Upper lobe of left lung (tissue), 6 donors: ENCODE results near the gene GTF2A2. TPM values are rescaled to one million over a fixed set of nuclear protein-coding genes. Genes with fewer than 3 reads are reported as not detected.
A peak's percentile ranks its signal among the peaks of the same experiment; 100 is the strongest.

Experiments used
- ATAC-seq, 2 donors: fragments of 200-7000 bp; cut with Tn5 transposase; one replicate each; pipeline ENCODE4 v1.9.1; 2022; ENCODE audit warnings: mild to moderate bottlenecking in 2 of 2, moderate library complexity in 2 of 2; ENCODE audit not compliant: low FRiP score in 2 of 2
- DNase-seq, 2 donors: peaks; one replicate each; pipeline ENCODE4 v3.0.0-alpha.2; 2019 to 2020
- H3K27ac ChIP-seq, 4 donors: fragments of 200-600 bp; sonication (generic); one replicate each; pipeline ENCODE4 v1.5.1; 2016 to 2019
- H3K27me3 ChIP-seq, 4 donors: fragments of 200-600 bp; sonication (generic); one replicate each; pipeline ENCODE4 v1.5.1; 2017 to 2019
- H3K36me3 ChIP-seq, 4 donors: fragments of 200-600 bp; sonication (generic); one replicate each; pipeline ENCODE4 v1.5.1; 2016 to 2019
- H3K4me1 ChIP-seq, 4 donors: fragments of 200-600 bp; sonication (generic); one replicate each; pipeline ENCODE4 v1.5.1; 2018 to 2019
- H3K4me3 ChIP-seq, 4 donors: fragments of 200-600 bp; sonication (generic); one replicate each; pipeline ENCODE4 v1.5.1; 2017 to 2019; ENCODE audit warnings: mild to moderate bottlenecking in 2 of 4, moderate library complexity in 1 of 4
- H3K9me3 ChIP-seq, 4 donors: fragments of 200-600 bp; sonication (generic); one replicate each; pipeline ENCODE4 v1.5.1; 2018 to 2019
- EP300 ChIP-seq, 4 donors: sonication (generic); formaldehyde crosslinking; IDR thresholded peaks; one replicate each; pipeline ENCODE4 v1.5.1; 2017; ENCODE audit warnings: antibody characterized with exemption in 4 of 4, control low read depth in 2 of 4
- POLR2A ChIP-seq, 4 donors: fragments of 450-650 bp; IDR thresholded peaks; one replicate each; pipeline ENCODE4 v1.5.1; 2016 to 2017; ENCODE audit warnings: antibody characterized with exemption in 4 of 4, mild to moderate bottlenecking in 2 of 4
- POLR2AphosphoS5 ChIP-seq, 2 donors: sonication (generic); formaldehyde crosslinking; IDR thresholded peaks; one replicate each; pipeline ENCODE4 v1.5.1; 2017; ENCODE audit warnings: antibody characterized with exemption in 2 of 2
- WGBS, 2 donors: methylation state at CpG; one replicate each; pipeline ENCODE4 v1.1.5; 2017 to 2018; 5-methylcytosine and 5-hydroxymethylcytosine counted together
- total RNA-seq, 6 donors: library from RNA; depleted of rRNA in 4 of 6; stranded (reverse); fragments of >200 nt in 4 of 6; gene quantifications; one replicate each; pipeline versions ENCODE4 v1.1.0 to v1.2.1, GENCODE V29; 2016 to 2021
- TF ChIP-seq, protein P1 (sequence below), 6 experiments: fragments of 450-650 bp in 4 of 6; fragments of 200-600 bp in 2 of 6; sonication (generic) in 2 of 6; IDR thresholded peaks; one replicate each; pipeline ENCODE4 v1.5.1; 2016 to 2019; ENCODE audit warnings: antibody characterized with exemption in 6 of 6
- donor health status: DM: no; HTN: no; CAD: no; lungs with moderate emphysema.
- donor health status: DM: no; HTN: yes; CAD: no; lungs with severe emphysema.

GTF2A2 gene
- total RNA-seq, 6 donors from 2014 or later: 5.5 to 80.1 (median 30.2) TPM

DNA sequence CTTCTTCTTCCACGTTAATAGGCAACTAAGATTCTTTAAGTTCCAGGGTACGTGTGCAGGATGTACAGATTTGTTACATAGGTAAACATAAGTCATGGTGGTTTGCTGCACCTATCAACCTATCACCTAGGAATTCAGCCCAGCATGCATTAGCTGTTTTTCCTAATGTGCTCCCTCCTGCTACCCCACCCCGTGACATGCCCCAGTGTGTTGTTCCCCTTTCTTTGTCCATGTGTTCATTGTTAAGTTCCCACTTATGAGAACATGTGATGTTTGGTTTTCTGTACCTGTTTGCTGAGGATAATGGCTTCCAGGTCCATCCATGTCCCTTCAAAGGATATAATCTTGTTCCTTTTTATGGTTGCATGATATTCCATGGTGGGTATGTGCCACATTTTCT is 21.1 kb downstream of the GTF2A2 start:
- H3K4me1 ChIP-seq: no peaks in the 10 kb centered on the region
- TF ChIP-seq, protein P1, sequence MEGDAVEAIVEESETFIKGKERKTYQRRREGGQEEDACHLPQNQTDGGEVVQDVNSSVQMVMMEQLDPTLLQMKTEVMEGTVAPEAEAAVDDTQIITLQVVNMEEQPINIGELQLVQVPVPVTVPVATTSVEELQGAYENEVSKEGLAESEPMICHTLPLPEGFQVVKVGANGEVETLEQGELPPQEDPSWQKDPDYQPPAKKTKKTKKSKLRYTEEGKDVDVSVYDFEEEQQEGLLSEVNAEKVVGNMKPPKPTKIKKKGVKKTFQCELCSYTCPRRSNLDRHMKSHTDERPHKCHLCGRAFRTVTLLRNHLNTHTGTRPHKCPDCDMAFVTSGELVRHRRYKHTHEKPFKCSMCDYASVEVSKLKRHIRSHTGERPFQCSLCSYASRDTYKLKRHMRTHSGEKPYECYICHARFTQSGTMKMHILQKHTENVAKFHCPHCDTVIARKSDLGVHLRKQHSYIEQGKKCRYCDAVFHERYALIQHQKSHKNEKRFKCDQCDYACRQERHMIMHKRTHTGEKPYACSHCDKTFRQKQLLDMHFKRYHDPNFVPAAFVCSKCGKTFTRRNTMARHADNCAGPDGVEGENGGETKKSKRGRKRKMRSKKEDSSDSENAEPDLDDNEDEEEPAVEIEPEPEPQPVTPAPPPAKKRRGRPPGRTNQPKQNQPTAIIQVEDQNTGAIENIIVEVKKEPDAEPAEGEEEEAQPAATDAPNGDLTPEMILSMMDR (IDR thresholded peaks at IDR 0.05): no peak
- TF ChIP-seq EP300 (IDR thresholded peaks at IDR 0.05) (no peak), POLR2A (IDR thresholded peaks at IDR 0.05) (no peak), POLR2AphosphoS5 (IDR thresholded peaks at IDR 0.05) (no peak)
- H3K36me3 ChIP-seq: peaks cover 0 to 26% (median 6%) of the 10 kb centered on the region in 4 donors
- no peaks in the 10 kb centered on the region for H3K27me3 ChIP-seq
- no peak for ATAC-seq
- no peak overlapping the region for H3K4me3 ChIP-seq
- H3K9me3 ChIP-seq: no peaks in the 10 kb centered on the region
- no peak for DNase-seq
- H3K27ac ChIP-seq: no peak overlapping the region
- WGBS, 2 donors: 84 to 94% methylated on average over 3 of the region's 3 CpGs

DNA sequence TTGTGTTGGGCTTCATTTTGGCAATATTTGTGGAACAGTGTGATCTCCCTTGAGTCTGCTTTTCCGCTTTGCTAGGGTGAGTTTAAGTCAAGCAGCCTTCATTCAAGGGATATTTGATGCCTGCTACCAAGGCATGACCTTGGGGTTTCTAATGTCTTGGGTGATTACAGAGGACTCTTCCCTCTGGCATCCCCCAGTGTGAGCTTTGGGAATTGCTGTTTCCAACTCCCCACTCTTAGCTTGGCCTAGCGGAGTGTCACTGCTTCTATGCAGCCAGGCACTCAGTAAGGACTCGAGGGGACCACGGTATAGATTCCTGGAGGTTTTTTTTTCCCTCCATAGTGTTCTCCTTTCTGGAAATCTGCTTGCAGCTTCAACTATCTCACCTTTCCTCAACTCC is 24.6 kb downstream of the GTF2A2 start:
- Histone ChIP-seq H3K9me3 (no peaks in the 10 kb centered on the region), H3K4me1 (no peaks in the 10 kb centered on the region), H3K27ac (no peak overlapping the region), H3K36me3 (peaks cover 0 to 6% (median 0%) of the 10 kb centered on the region in 4 donors), H3K27me3 (no peaks in the 10 kb centered on the region), H3K4me3 (no peak overlapping the region)
- TF ChIP-seq POLR2AphosphoS5 (IDR thresholded peaks at IDR 0.05) (no peak), POLR2A (IDR thresholded peaks at IDR 0.05) (no peak), EP300 (IDR thresholded peaks at IDR 0.05) (no peak)
- TF ChIP-seq, protein P1 (IDR thresholded peaks at IDR 0.05): no peak
- DNase-seq: no peak
- 66 to 67% methylated on average over 4 of the region's 4 CpGs for WGBS, 2 donors
- ATAC-seq: no peak

DNA sequence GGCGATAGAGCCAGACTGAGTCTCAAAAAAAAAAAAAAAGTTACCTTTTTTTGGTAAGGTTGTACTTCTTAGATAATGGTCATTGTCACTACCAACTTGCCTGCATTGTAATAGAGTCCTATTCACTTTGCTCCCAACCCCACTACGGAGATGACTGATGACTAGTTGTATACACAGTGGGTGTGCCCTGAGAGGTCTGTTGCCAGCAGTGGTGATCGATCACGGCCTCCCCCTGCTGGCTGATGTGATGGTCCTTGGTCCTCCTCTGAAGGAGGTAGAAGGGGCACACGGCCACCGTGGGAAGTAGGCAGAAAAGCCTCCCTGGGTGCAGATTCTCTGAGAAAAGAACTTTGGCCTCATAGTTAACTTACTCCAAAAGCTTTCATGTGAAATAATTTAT is 35.0 kb downstream of the GTF2A2 start:
- no peaks in the 10 kb centered on the region for H3K9me3 ChIP-seq
- TF ChIP-seq EP300 (IDR thresholded peaks at IDR 0.05): no peak
- TF ChIP-seq, protein P1 (IDR thresholded peaks at IDR 0.05): no peak
- TF ChIP-seq POLR2AphosphoS5 (IDR thresholded peaks at IDR 0.05): no peak
- TF ChIP-seq POLR2A (IDR thresholded peaks at IDR 0.05): no peak
- ATAC-seq: peak in 1 of 2 donors; percentile 66

DNA sequence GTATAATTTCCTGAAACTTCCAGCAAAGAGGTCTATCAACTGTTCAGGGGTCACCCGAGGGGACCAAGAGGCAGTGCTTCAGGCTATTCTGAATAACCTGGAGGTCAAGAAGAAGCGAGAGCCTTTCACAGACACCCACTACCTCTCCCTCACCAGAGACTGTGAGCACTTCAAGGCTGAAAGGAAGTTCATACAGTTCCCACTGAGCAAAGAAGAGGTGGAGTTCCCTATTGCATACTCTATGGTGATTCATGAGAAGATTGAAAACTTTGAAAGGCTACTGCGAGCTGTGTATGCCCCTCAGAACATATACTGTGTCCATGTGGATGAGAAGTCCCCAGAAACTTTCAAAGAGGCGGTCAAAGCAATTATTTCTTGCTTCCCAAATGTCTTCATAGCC is 38.9 kb downstream of the GTF2A2 start:
- no peaks in the 10 kb centered on the region for H3K9me3 ChIP-seq
- no peaks in the 10 kb centered on the region for H3K27me3 ChIP-seq
- DNase-seq (no peak), ATAC-seq (no peak)
- TF ChIP-seq POLR2AphosphoS5 (IDR thresholded peaks at IDR 0.05) (no peak), EP300 (IDR thresholded peaks at IDR 0.05) (no peak), POLR2A (IDR thresholded peaks at IDR 0.05) (no peak)
- TF ChIP-seq, protein P1 (IDR thresholded peaks at IDR 0.05): no peak
- no peaks in the 10 kb centered on the region for H3K36me3 ChIP-seq
- H3K27ac ChIP-seq: no peak overlapping the region
- 94 to 99% methylated on average over 4 of the region's 4 CpGs for WGBS, 2 donors
- H3K4me3 ChIP-seq: no peak overlapping the region
- H3K4me1 ChIP-seq: no peaks in the 10 kb centered on the region

More for the DNA sequence above, 35.0 kb downstream of the GTF2A2 start:
- H3K4me1 ChIP-seq: no peaks in the 10 kb centered on the region
- no peaks in the 10 kb centered on the region for H3K36me3 ChIP-seq
- no peak overlapping the region for H3K4me3 ChIP-seq
- DNase-seq: peak in 1 of 2 donors; percentile 31
- 22 to 24% methylated on average over 6 of the region's 6 CpGs for whole genome bisulfite sequencing, 2 donors
- no peaks in the 10 kb centered on the region for H3K27me3 ChIP-seq
- no peak overlapping the region for H3K27ac ChIP-seq

DNA sequence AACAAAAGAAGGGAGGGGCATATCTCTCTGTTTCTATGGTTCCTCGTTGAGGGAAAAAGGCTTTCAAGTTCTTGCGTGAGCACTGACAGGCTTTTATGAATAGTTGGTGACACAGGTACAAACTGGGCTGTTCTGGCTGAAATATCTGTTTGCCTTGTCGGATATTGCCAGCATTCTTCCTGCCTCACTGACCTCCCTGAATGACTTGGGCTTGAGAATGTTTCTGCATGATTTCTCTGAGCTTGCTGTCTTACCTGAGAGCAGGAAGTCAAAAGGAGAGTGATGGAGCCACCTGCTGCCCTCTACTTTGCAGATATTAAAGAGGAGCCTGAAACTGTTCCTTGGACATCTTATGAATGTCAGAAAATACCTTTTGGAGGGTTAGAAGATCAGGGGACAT is 40.9 kb downstream of the GTF2A2 start:
- no peak for ATAC-seq
- Histone ChIP-seq H3K9me3 (no peaks in the 10 kb centered on the region), H3K4me1 (peaks cover 0 to 3% (median 0%) of the 10 kb centered on the region in 4 donors), H3K27me3 (no peaks in the 10 kb centered on the region), H3K36me3 (no peaks in the 10 kb centered on the region), H3K4me3 (no peak overlapping the region), H3K27ac (no peak overlapping the region)
- no peak for TF ChIP-seq POLR2A (IDR thresholded peaks at IDR 0.05)
- no peak for TF ChIP-seq EP300 (IDR thresholded peaks at IDR 0.05)
- TF ChIP-seq, protein P1 (IDR thresholded peaks at IDR 0.05): no peak
- no peak for TF ChIP-seq POLR2AphosphoS5 (IDR thresholded peaks at IDR 0.05)
- 63 to 69% methylated on average over 3 of the region's 3 CpGs for WGBS, 2 donors
- DNase-seq: no peak
